Suprapubic skin (tissue), 3 donors: ENCODE results near the gene KCND1.

Experiments used
- EP300 ChIP-seq: sonication (generic); formaldehyde crosslinking; IDR thresholded peaks from one replicate; pipeline ENCODE4 v1.6.1; 2017; ENCODE audit warnings: antibody characterized with exemption
- POLR2A ChIP-seq, 2 donors: fragments of 450-650 bp; IDR thresholded peaks; one replicate each; pipeline ENCODE4 v1.6.1; 2017; ENCODE audit warnings: antibody characterized with exemption in 2 of 2, mild to moderate bottlenecking in 2 of 2, moderate library complexity in 2 of 2
- TF ChIP-seq, protein P1 (sequence below), 2 donors: fragments of 200-600 bp in 1 of 2; fragments of 450-650 bp in 1 of 2; sonication (generic) in 1 of 2; IDR thresholded peaks; one replicate each; pipeline ENCODE4 v1.5.1; 2016 to 2019; ENCODE audit warnings: antibody characterized with exemption in 2 of 2, mild to moderate bottlenecking in 1 of 2, moderate library complexity in 1 of 2

DNA sequence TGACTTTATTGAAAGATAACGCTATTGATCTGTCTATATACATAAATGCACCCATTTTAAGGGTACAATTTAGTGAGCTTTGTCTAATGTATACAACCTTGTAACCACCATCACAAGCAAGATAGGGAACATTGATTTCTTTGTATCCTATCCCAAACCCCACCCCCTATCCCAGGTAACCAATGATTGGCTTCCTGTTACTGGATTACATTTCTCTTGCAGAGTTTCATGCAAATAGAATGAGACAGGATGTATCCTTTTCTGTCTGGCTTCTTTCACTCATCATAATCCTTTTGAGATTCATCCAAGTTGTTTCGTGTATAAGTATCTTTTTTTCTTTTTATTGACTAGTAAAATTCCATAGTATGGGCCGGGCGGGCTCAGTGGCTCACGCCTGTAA lies 32.1 kb upstream of the KCND1 start:
- TF ChIP-seq, protein P1, sequence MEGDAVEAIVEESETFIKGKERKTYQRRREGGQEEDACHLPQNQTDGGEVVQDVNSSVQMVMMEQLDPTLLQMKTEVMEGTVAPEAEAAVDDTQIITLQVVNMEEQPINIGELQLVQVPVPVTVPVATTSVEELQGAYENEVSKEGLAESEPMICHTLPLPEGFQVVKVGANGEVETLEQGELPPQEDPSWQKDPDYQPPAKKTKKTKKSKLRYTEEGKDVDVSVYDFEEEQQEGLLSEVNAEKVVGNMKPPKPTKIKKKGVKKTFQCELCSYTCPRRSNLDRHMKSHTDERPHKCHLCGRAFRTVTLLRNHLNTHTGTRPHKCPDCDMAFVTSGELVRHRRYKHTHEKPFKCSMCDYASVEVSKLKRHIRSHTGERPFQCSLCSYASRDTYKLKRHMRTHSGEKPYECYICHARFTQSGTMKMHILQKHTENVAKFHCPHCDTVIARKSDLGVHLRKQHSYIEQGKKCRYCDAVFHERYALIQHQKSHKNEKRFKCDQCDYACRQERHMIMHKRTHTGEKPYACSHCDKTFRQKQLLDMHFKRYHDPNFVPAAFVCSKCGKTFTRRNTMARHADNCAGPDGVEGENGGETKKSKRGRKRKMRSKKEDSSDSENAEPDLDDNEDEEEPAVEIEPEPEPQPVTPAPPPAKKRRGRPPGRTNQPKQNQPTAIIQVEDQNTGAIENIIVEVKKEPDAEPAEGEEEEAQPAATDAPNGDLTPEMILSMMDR (IDR thresholded peaks at IDR 0.05), result no peak
- no peak for TF ChIP-seq POLR2A (IDR thresholded peaks at IDR 0.05)
- TF ChIP-seq EP300, result no peak
